ENCODE measurements around the gene HEMGN.

Gene HEMGN

DNA sequence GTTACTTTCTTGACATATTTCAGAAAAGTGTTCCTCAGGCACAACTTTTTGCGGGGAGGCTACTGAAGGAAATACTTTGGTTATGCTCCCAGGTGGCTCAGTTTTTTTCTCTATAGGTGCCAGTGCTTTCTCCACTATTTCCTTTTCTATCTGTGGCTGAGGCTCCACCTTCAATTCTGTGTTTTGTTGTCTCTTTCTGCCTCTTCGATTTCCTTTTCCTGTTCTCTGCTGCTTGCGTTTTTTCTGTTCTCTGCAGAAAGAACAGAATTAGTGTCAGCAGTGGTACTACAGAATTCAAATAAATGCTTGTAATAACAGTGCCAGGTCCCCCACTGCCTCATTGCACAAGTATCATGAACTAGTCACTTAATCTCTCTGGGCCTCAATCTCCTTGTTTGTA is 7.0 kb downstream of the HEMGN start:
- no peak for DNase-seq (ENCODE audit: low read depth, low spot score)

DNA sequence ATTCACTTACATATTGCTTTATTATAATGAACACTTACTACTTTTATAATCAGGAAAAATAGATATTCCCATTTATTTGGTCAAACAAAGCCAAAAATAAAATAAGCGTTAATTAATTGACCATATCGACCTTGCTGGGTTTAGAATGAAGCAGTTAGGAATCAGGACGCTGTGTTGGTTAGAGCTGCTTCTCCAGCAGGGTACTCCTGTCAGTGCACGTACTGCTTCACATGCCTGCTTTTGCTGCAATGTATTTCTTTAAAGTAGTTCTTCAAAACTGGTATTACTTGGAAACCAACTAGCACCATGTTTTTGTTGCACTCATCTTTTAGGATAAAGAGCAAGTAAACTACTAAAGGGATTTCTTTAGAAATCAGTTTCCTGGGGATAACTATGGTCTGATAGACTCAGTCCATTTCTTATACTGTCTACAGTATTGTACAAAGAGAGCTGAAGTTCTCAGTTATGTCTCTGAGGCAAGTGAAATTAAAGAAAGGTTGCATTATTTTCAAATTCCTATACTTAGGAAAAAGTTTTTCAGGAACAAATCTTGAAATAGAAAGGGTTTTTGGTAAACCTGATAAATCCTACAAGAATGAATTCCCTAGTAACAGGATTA is 8.9 kb downstream of the HEMGN start:
- no peak for DNase-seq (ENCODE audit: low read depth, low spot score)

- DNase-seq (ENCODE audit: low read depth, low spot score) = no peak
These were observed 12.3 kb downstream of the HEMGN start for GRCh38 chr9:97925497-97926334.

DNA sequence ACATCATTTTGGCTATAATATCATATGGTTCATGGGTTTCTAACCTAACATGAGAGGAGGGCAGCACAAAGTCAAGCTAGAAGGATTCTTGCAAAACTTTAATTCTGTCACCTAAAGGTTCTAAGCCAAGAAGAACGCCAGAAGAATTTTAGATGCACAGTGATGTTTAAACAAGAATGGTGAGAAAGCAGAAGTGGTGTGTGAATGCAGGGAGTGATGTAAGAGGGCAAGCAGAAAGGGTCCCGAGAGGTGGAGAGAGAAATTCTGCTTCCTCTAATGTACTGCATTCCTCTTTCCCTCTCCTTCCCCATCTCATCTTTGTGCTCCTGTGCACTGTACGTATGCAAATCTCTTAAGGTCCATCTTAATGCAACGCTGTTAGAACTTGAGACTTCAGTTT is 13.6 kb downstream of the HEMGN start:
- no peak for DNase-seq (ENCODE audit: low read depth, low spot score)

GRCh38 chr9:97923529-97924108 is 14.4 kb downstream of the HEMGN start:
- peak; percentile 67 for DNase-seq (ENCODE audit: low read depth, low spot score)

DNA sequence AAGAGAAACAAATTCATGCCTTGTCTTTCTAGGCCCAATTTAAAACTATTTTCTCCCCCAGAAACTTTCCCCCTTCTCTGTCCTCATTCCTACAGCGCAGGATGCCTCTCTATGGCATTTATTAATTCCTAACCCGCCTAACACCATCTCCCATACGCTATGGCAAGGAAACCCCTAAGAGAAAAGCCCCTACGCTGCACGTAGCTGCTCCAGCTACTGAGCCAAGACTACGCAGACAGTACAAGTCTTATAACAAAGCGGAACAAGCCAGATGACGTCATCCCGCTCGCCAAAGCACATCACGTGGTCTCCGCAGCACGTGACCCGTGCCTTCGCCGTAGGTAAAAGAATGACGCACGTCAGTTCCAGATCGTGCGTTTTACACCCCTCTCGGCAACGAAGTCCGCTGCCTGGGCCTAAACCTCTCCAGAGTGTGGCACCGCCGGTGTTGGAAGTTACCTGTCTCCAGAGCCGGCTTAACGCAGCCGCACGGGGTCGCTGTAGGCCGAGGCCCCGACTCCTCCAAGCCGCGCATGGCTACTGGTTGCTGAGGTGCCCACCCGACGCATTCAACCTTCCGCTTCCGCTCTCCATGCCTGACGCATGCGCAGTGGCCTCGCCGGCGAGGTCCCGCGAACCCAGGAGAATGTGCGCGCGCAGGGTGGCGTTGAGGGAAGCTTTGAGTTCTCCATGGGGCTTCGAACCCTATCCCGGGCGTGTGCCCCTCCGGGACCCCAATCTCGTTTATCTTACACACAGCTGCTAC is 15.8 kb downstream of the HEMGN start, which contains the start of gene TRMO:
Gene TRMO, minus strand, starts transcription at position 542 of the 766 bp plus-strand sequence. Its CDS starts 7 bp downstream, at position 535.
- DNase-seq (ENCODE audit: low read depth, low spot score) = peak; percentile 98

DNA sequence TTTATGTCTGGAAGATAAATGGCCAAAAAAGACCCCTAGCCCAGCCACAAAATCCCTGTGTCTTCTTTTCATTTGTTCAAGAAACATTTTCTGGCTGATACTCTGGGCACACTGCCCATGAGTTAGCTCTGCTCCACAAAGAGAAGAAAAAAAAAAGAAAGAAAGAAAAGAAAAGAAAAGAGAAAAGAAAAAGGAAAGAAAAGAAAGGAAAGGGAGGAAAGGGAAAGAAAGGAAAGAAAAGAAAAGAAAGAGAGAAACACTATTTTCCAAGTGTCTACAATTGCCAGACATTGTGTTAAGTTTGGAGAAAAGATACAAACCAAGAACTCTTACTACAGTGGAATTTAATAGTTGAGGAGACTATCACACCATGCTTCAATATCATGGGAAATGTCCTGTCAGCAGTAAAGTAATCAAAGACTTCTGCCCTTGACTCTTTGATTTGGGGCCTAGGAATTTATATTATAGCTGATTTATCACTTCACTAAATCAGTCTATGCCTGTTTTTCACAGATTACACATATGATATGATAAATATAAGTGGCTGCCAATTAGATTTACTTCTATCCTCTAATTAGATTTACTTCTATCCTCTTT is 18.7 kb downstream of the HEMGN start:
- no peak for DNase-seq (ENCODE audit: low read depth, low spot score)

DNA sequence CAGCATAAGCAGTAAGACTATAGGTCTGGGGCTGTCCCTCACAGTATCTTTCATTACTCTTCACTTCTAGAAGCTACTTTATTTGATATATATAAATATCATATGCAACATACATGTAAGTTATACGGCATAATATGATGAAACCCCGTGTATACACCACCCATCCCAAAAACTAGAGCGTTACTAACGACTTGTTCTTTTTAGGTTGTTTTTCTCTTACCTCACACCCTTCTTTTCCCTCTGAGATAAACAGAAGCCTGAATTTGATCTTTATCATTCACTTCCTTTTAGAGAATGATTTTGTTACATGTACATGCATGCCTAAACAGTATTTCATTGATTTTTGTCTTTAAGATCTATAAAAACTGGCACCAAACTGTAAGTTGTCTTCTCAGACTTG is 19.4 kb downstream of the HEMGN start:
- DNase-seq (ENCODE audit: low read depth, low spot score) = no peak

DNA sequence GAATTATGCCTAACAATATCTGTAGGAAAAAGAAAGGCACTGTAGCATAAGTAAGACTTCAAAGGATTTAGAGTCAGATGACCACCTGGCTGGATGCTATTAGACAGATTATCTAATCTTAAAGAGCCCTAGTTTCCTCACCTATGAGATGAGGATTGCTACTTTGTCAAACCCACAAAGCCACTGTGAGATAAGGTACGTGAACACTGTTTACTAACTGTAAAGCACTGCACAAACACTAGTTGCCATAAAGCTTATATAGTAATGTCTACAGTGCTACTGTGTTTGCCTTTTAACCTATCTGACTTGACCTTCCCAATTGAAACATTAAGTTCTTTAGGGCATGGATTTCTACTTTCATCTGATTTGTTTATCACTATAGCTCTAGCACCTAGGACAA is 26.0 kb downstream of the HEMGN start:
- no peak for DNase-seq (ENCODE audit: low read depth, low spot score)

DNA sequence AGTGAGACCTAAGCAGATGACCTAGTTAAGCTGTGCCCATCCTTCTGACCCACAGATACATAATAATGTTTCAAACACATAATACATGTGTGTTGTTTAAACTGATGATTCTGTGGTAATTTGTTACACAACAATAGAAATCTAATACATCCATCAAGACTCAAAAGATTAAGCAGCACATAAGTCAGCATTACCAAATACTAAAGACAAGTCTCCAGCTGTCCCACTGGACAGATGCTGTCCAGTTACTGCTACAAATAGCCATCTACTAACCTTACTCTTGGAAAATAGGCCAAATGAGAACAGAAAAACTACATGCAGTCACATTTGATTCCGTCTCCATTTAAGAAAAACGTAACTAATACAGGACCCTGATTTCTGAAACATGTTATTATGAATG is 26.4 kb downstream of the HEMGN start:
- DNase-seq (ENCODE audit: low read depth, low spot score) = no peak

- DNase-seq (ENCODE audit: low read depth, low spot score) = no peak
These were observed 27.6 kb downstream of the HEMGN start for GRCh38 chr9:97910357-97910756.

- DNase-seq (ENCODE audit: low read depth, low spot score) = no peak
These were observed 29.3 kb downstream of the HEMGN start for GRCh38 chr9:97908705-97909104.

DNA sequence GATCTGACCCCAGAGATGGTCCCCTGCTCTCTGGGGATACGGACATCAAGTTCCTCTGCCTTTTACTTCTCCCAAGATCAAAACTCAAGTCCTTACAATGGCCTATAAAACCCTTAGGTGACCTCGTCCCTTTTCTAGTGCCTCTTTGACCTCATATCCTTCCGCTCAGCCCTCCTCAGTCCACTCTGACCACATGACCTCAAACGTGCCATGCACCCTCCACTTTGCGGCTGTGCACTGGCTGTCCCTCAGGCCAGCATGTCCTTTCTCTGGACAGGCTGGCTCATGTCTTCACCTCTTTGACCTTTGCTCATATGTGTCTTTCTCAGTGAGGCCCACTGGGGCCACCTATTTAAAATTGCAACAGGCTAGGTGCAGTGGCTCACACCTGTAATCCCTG is 30.3 kb downstream of the HEMGN start:
- DNase-seq (ENCODE audit: low read depth, low spot score) = no peak

DNA sequence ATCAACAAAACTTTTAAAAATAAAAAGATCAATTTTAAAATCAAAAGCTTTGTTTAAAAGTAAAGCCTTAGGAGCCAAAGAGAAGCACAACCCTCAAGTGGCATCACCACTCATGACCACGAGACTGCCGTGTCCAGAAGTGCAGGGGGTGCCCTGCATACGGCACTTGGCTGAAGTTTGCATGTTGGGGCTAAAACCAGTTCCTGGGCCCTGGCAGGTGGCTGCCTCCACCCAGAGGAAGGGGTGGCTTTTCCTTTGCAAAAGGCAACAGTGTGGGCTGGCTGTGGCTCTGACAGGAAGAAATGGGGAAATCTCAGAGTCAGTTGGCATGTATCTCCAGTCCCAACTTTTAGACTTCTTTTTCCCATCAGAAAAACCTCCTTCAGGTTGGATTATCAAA is 30.9 kb downstream of the HEMGN start:
- DNase-seq (ENCODE audit: low read depth, low spot score) = no peak

DNA sequence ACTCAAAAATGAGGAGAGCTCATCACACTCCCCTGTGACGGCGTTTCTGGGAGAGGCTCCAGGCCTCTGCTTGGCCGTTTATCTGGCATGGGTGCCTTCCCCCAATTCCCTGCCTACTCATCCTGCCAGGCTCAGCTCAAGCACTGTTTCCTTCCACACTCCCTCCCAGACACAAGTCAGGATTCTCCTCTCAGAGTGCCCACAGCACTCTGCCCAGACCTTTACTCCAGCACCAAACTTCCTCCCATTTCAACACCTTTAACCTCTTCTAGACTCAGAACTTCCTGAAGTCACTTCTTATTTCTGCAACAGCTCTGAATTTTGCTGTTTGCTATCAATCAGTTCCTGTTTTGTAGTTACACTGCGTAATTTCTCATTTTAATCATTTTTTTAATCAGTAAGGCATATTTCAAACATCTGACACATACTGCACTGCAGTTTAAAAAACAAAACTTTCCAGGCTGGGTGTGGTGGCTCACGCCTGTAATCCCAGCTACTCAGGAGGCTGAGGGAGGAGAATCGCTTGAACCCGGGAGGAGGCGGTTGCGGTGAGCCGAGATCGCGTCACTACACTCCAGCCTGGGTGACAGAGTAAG is 31.6 kb downstream of the HEMGN start:
- DNase-seq (ENCODE audit: low read depth, low spot score) = no peak

DNA sequence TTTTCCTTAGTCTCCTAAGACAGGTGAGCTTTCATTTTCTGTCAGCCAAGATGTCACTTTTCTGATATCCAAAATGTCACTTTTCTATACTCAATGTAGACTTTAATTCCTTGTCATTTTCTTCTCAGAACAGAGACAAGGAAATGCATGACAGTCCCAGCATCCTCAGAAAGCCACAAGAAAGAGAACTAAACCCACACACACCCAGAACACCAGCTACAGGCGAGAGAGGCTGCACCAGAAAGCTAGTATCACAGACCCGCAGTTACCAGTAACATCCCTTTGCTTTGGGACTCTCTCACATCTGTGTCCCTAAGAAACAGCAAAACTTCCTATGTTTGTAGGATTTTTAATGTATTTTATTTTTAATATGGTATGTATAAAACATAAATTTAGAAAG is 32.7 kb downstream of the HEMGN start:
- DNase-seq (ENCODE audit: low read depth, low spot score) = no peak

DNA sequence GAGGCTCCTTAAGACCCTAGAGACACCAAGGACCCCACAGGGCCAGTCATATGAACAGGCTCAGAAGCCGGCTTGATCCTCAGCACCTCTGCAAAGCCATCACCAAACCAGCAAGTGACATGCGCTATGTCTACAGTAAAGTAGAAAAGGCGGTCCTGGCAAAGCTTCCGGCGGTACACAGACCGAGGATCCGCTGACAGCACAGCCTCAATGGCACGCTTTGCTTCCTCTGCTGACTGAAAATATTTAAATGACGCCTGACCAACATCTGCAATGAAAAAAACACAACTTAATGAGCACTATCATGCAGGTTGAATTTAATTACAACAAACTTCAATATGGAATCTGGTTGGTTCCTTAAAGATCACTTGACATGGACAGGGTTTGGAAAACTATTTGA is 33.2 kb downstream of the HEMGN start:
- DNase-seq (ENCODE audit: low read depth, low spot score) = no peak

GRCh38 chr9:97903177-97903576 is 34.8 kb downstream of the HEMGN start:
- DNase-seq (ENCODE audit: low read depth, low spot score) = no peak

DNA sequence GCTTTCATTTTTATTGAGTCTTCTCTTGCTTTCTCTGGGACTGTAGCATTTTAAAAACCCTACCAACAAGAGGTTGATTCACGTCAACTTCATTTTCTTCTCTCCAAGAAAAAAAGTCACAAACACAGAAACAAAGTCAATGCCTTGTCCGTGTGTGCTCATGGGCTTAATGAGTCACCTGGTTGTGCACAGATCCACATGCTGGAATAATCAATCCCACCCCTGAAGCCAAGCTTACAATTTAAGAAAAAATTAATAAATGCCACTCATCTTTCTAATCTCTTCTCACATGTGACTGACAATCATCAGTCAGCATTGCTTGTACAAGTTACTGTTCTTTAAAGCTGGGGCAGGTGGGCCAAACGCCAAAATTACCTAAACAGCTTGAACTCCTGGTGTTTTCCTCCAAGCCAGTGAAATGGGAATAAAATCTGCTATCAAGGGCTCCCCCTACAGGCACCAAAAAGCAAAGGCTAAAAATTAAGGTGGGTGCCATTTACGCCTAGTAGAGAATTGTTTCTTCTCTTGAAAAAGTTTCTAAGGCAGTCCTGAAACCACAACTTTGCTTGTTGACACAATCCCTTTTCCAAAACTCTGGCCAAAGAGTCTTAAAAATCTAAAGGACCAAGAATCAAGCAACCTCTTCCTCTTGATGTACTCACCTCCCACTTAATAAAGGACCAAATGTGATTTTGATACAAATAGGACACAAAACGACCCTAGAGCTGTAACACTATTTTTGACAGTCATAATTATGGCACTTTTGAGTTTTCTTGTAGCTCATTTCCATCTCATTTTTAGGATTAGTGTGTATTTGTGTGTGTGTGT is 37.0 kb downstream of the HEMGN start:
- DNase-seq (ENCODE audit: low read depth, low spot score) = no peak

DNA sequence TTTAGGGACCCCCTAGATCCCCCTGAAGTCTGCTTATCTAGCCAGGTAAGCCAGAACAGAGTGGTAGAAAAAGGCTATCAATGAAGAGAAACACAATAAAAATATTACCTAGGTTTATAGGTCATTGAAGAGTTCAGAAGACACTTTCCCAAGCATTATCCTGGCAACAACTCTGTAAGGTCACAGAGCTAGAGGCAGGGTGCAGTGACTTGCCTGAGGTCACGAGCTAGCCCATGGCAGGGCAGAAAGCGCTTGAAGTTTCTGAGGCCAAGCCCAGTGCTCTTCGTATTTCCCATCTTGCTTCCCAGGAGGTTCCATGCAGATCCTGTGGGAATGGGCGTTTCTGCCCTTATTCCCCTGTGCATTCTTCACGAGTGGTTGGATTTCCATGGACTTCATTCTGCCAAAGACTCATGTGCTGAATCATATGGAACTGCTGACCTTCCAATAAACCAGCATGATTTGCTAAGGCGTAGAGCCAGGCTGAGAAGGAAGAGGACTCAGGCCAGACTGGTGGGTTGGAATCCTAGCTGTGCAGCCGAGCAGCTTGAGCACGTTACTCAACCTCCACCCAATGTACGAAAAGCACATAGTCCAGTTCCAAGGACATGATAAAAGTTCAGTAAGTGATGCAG is 37.8 kb downstream of the HEMGN start:
- DNase-seq (ENCODE audit: low read depth, low spot score) = no peak
